Activated CD4-positive, alpha-beta T cell treated with anti-CD3 and anti-CD28 coated beads, Interleukin-2, amount 50 U/mL, for 16 hours (primary cell): ENCODE results near the gene KCNA4.
A peak's percentile ranks its signal among the peaks of the same experiment; 100 is the strongest.
"Not testable (repeated sequence)": the region's sequence is repeated elsewhere in the genome, so short reads cannot be mapped to it uniquely, and the experiment has no call there.

ENCODE experiments used
- DNase-seq: peaks from one replicate; pipeline ENCODE4 v3.0.0-alpha.2; 2020

KCNA4 gene

GRCh38 chr11:29996016-29996415 lies 20.8 kb downstream of the KCNA4 start:
- no peak for DNase-seq

GRCh38 chr11:29989174-29989970 lies 27.5 kb downstream of the KCNA4 start:
- no peak for DNase-seq

GRCh38 chr11:29985248-29985647 lies 31.6 kb downstream of the KCNA4 start:
- no peak for DNase-seq

- no peak for DNase-seq
Measured at GRCh38 chr11:29984544-29984943, 32.3 kb downstream of the KCNA4 start.

GRCh38 chr11:29978549-29978948 lies 38.3 kb downstream of the KCNA4 start:
- DNase-seq = no peak

- not testable (repeated sequence) for DNase-seq
Measured at GRCh38 chr11:29975580-29975979, 41.2 kb downstream of the KCNA4 start.

- no peak for DNase-seq
Measured at GRCh38 chr11:29963796-29964195, 53.0 kb downstream of the KCNA4 start.

GRCh38 chr11:29963036-29963435 lies 53.8 kb downstream of the KCNA4 start:
- no peak for DNase-seq

- DNase-seq = peak; percentile 11
Measured at GRCh38 chr11:29962243-29962642, 54.6 kb downstream of the KCNA4 start.
